Renal cortex interstitium (tissue), 11 donors: ENCODE data around the gene DYSF. TPM values are rescaled to one million over a fixed set of nuclear protein-coding genes. Genes with fewer than 3 reads are reported as not detected.

ENCODE experiments used
- DNase-seq, 11 donors: peaks; one replicate each; pipeline ENCODE4 v3.0.0-alpha.2; 2013; ENCODE audit warnings: low read depth in 9 of 11, low spot score in 4 of 11; ENCODE audit errors: extremely low read depth in 1 of 11
- polyA plus RNA-seq, 3 donors: library from polyadenylated mRNA; unstranded; fragments of 120-200 nt; gene quantifications; one replicate each; pipeline ENCODE4 v1.2.1, GENCODE V29; 2013; ENCODE audit not compliant: insufficient read length in 3 of 3

The DYSF gene
- polyA plus RNA-seq, 3 donors, result 15.2 to 20.0 (median 15.4) TPM

GRCh38 chr2:71715241-71715750 is 261.9 kb downstream of the DYSF start:
- no peak for DNase-seq

DNA sequence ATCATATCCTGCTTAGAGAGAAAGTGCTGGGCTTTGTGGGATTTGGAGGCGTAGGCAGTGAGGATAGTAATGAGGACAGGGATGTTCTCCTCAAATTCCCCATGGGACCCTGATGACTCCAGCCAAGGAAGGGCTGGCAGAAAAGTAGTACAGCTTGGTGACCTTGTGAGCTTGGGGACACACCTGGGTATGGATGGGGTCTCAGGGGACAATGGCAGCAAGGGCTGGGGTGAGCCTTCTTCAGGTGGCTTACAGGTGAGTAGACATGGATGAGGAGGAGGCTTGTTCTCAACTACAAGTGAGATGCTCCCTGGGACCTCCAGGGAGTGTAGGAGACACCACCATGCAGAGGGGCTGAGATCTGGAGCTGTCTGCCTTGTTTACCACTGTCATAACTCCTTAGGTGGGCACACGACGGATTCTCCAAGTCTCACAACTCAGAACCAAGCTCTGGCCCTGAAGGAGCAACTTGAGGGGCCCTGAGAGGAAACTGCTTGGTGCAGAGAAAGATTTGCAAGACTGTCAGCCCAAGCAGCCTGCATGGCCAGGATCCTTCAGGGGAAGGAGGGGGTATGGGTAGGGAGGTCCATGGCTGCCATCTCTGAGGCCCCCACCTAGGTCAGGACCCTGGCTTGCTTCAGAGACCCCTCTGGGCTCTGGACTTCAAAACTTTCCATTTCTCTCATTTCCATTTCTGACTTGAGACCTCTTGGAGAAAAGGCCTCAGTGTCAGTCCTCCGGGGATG is 262.8 kb downstream of the DYSF start:
- no peak for DNase-seq

- DNase-seq, result no peak
These were observed 263.6 kb downstream of the DYSF start for GRCh38 chr2:71716697-71717624.

DNA sequence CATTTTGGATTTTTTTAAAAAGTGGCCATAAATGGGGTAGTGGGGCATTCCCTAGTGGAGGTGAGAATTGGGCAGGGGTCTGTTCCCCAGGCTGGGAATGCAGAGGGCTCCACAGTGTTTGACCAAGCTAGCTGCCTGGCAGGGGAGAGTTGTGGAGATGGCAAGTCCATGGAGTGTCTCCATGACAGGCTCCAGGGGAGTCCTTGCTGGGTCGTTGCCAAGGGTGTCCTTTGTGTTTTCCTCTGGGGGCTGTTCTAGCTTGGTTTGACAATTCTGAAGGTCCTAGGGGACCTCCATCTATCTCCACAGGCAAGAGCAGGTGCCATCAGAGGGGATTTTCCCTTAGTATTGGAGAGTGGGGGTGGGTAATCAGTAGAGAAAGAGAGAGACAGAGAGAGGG is 265.3 kb downstream of the DYSF start:
- DNase-seq, result no peak

DNA sequence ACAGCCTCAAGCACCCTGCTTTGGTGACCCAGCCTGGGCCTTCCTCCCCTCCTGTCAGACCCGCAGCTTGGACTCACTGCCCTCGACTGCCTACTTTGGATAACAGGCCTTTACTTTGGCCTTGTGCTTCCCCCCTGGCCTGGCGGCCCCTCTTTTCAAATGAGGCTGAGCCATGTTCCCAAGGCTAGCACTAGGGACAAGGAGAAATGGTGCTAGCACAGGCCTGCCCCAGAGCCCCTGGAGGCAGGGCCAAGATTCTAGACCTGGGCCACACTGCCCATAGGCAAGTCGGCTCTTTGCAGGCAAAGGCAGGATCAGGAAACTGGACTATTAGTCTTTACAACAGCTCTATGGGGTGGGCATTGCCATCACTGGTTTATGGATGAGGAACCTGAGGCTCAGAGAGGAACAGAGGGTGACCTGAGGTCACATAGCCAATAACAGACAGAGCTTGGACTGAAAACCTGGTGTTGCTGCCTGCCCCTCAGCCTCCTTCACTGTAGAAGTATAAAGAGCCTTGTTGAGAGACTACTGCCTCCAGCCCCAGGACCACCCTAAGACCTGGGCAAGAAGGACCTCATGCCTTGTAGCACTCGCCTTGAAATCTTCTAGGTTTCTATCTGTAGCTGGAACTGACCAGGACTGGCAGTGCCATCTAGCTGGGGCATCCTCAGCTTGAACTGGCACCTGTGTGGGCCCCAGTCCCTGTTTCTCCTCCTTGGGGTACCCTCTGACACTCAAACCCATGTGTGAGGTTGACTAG is 266.3 kb downstream of the DYSF start:
- no peak for DNase-seq

DNA sequence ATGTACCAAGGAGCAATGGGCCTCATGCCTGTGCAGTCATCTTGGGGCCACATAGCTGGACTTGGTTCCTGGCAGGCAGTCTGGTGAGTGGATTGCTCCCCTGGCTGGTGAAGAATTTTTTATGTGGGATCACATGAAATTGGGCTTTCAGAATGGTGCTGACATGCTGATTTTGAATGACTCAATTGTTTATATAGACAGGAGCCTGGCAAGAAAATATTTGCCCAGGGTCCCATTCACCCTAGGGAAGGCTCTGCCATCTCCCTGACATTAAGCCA is 266.9 kb downstream of the DYSF start:
- no peak for DNase-seq

- DNase-seq, result no peak
These were observed 267.4 kb downstream of the DYSF start for GRCh38 chr2:71720596-71721361.

- DNase-seq, result no peak
These were observed 268.0 kb downstream of the DYSF start for GRCh38 chr2:71721362-71721665.

DNA sequence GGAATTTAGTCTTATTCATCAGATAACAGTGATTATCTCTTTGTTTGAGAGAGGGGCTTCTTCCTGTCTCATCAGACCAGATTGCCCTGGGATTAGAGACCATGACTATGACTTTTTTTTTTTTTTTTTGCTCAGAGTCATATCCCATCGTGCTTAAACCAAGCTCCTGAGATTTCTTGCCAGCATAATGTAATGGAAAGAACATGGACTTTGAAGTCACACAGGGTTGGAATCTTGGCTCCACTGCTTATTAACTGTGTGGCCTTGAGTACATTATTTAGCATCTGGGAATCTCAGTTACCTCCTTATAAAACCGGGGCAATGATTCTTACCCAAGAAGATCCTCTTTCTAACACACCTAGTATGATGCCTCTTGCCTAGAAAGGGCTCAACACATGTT is 268.3 kb downstream of the DYSF start:
- DNase-seq, result no peak

DNA sequence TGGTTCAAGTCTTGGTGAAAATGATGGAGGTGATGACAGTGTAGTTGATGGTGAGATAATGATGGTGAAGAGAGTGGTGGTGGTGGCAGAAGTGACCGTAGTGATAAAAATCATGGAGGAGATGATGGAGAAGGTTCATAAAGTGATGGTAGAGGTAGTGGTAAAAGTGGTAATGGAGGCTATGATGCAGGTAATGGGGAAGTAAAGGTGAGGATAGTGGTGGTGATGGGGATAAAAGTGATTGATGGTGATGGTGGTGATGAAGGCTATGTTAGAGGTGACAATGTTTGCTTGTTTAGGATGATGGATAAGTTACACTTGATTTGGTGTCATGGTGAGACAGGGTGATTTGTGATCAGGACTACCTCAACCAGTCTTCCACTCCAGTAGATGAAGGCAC is 268.9 kb downstream of the DYSF start:
- no peak for DNase-seq

DNA sequence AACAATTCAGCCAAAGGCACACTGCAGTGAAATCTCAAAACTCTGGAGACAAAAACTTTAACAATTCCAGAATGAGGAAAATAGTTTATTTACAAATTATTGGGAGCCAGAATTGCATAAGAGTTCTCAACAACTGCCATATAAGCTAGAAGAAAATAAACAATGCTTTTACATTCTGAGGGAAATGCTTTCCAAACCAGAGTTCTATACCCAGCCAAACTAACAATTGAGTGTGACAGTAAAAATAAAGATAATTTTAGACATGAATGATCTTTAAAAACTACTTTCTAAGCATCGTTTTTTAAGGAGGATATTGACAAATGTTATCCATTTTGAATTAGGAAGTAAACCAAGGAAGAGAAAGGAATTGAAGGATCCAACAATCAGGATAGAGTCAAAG is 271.4 kb downstream of the DYSF start:
- no peak for DNase-seq

DNA sequence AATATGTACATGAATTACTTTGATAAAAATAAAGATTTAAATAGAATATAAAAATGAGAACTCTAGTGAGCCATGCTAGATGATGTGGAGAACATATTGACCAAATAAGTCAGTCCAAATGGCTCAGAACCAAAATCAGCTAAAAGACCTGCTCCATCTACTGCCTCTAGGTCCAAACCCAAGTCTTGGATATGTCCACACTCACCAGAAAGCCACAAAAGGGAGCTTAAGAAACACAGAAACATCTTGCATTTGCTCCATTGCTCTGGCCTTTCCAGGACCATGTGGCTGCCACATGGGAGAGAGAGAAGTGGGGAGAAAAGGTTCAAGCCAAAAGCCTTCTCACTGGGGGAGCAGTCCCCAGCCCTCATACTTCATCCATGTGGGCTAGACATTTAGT is 272.5 kb downstream of the DYSF start:
- no peak for DNase-seq

- no peak for DNase-seq
These were observed 274.2 kb downstream of the DYSF start for GRCh38 chr2:71727562-71727961.

- DNase-seq, result no peak
These were observed 274.7 kb downstream of the DYSF start for GRCh38 chr2:71728036-71728435.

DNA sequence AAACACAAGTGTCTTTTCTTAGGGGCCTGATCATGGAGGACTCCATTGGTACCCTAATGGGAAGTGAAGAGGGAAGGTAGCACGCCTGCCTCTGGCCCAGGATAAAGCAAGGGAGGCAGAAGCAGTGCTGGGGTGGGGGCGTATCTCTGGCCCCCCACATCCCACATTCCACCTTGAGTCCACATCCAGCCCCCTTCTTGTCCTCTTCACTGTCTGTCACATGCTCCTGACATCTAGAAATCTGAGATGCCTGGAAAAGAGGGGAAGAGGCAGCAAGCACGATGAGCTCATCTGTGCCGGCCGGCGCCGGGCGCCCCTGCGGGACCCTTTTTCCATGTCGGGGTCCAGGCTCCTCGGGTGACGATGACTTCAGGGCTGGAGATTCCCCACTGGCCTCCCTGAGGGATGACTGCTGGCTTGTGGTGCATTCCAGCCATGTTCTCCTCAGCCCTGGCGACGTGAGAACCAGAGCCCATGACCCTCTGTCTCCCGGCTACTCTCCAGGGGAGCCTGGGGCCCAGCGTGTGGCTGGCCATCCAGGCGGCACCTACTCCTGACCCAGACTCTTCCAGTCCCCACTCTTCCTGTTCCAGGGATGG is 277.5 kb downstream of the DYSF start:
- no peak for DNase-seq

DNA sequence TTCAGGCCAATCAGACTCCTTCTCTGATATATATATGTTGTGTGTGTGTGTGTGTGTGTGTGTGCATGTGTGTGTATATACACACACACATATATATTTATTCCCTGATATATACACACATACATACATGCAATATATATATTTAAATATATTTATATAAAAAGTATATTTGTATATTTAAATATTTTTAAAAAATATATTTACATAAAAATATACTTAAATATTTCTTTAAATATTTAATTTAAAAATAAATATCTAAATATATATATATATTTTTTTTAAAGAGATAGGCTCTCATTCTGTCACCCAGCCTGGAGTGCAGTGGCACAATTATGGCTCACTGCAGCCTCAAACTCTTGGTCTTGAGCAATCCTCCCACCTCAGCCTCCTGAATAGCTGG is 281.3 kb downstream of the DYSF start:
- DNase-seq, result no peak

GRCh38 chr2:71735676-71736075 is 282.3 kb downstream of the DYSF start:
- DNase-seq, result no peak
